ENCODE data around the gene FAM8A1.
A peak's percentile ranks its signal among the peaks of the same experiment; 100 is the strongest.

- TF ChIP-seq CTCF (IDR thresholded peaks at IDR 0.05; ENCODE audit: insufficient read depth, low read length) (peak; percentile 2), GABPA (IDR thresholded peaks at IDR 0.05; ENCODE audit: low read depth) (no peak)
- TF ChIP-seq, protein P1, sequence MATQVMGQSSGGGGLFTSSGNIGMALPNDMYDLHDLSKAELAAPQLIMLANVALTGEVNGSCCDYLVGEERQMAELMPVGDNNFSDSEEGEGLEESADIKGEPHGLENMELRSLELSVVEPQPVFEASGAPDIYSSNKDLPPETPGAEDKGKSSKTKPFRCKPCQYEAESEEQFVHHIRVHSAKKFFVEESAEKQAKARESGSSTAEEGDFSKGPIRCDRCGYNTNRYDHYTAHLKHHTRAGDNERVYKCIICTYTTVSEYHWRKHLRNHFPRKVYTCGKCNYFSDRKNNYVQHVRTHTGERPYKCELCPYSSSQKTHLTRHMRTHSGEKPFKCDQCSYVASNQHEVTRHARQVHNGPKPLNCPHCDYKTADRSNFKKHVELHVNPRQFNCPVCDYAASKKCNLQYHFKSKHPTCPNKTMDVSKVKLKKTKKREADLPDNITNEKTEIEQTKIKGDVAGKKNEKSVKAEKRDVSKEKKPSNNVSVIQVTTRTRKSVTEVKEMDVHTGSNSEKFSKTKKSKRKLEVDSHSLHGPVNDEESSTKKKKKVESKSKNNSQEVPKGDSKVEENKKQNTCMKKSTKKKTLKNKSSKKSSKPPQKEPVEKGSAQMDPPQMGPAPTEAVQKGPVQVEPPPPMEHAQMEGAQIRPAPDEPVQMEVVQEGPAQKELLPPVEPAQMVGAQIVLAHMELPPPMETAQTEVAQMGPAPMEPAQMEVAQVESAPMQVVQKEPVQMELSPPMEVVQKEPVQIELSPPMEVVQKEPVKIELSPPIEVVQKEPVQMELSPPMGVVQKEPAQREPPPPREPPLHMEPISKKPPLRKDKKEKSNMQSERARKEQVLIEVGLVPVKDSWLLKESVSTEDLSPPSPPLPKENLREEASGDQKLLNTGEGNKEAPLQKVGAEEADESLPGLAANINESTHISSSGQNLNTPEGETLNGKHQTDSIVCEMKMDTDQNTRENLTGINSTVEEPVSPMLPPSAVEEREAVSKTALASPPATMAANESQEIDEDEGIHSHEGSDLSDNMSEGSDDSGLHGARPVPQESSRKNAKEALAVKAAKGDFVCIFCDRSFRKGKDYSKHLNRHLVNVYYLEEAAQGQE (IDR thresholded peaks at IDR 0.05; ENCODE audit: insufficient replicate concordance, low read depth), result no peak
Measured at GRCh38 chr6:17584241-17584803, 15.8 kb upstream of the FAM8A1 start.
